ENCODE data around the gene BLMH.
"Not testable (repeated sequence)": the region's sequence is repeated elsewhere in the genome, so short reads cannot be mapped to it uniquely, and the experiment has no call there.

The BLMH gene

DNA sequence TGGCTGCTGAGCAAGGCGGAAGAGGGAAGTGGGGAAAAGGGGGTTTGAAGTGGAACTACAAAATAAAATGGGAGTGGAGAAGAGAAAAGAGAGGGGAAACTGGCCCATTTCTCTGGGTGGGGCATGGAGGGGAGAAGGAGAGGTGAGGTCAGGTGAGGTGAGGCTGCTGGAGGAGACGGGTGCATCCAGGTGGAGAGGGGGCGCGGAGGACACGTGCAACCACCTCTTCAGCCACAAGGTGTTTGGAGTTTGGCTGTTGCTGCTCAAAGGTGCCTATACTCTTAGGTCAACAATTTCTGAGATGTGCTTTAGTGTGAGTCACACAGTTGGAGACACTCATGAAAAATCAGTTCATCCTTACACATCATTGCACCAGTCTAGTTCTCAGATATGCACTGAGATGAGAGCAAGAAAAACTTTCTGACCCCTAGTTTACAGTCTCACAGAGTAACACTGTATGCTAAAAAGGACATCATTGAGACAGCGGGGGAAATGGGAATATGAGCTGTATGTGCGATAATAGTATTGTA is 61.1 kb downstream of the BLMH start:
- no peak for DNase-seq (ENCODE audit: low spot score)
- no peak for FAIRE-seq

DNA sequence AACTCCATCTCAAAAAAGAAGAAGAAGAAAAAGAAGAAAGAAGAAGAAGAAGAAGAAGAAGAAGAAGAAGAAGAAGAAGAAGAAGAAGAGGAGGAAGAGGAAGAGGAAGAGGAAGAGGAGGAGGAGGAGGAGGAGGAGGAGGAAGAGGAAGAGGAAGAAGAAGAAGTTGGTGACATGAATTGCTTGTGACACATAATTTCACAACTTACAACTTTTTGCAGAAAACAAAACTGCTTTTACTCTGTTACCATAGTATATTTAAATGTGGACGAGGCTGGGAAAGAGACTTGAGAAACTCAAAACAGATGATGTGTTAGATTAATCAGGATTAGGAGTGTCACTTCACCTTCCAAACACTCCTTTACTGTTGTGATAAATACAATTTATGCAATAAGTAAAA is 61.7 kb downstream of the BLMH start:
- not testable (repeated sequence) for DNase-seq (ENCODE audit: low spot score); FAIRE-seq

DNA sequence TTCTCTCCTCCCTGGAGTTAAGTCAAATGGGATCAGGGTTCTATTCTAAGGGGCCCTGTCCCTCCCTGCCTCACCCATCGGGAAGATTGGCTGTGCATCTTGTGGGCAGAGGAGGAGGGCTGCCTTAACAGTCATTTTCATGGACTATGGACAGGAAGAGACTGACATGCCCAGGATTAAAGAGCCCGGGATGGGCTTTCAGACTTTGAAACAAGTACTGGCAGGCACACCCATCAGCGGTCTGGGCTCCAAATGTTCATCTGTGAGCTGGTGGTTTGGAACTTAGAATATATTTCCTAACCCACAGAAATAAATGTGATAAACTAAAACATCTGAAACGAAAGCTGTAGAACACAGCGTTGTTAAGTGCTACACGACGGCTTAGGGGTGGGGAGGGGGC is 62.7 kb downstream of the BLMH start:
- FAIRE-seq (no peak), DNase-seq (ENCODE audit: low spot score) (no peak)

DNA sequence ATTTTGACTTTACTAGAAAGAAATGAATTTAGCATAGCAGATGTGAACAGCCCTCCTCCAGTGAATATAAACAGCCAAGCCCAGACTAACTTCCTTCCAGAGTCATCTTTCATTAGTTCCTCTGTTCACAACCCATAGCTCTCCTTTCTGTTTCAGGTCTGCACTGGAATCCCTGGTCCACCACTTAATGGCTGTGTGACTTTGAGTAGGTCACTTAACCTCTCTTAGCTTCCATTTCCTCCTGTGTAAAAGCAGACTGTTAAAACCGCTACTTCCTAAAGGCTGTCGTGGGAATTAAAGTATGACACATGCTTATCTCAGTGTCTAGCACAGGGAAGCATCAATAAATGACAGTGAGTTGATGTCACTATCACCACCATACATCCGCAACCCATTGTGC is 63.7 kb downstream of the BLMH start:
- no peak for FAIRE-seq
- DNase-seq (ENCODE audit: low spot score) = no peak

DNA sequence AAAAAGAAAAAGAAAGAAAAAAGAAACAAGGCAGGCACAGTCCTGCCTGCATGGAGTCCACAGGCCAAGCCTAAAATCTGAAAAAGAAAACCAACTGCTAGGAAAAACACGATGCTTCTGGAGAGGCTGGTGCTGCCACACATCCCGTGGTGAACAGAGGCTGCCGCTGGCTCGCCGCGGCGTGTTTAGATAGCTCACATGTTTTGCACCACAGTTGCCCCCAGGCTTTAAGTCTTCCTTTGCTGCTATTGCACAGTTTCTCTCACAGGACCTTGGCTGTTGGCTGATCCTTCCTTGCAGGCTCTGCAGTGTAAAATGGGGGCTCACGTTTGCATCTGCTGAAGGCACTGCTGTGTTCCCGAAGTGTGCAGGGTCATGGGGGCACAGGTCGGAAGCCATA is 64.9 kb downstream of the BLMH start:
- FAIRE-seq (no peak), DNase-seq (ENCODE audit: low spot score) (no peak)

DNA sequence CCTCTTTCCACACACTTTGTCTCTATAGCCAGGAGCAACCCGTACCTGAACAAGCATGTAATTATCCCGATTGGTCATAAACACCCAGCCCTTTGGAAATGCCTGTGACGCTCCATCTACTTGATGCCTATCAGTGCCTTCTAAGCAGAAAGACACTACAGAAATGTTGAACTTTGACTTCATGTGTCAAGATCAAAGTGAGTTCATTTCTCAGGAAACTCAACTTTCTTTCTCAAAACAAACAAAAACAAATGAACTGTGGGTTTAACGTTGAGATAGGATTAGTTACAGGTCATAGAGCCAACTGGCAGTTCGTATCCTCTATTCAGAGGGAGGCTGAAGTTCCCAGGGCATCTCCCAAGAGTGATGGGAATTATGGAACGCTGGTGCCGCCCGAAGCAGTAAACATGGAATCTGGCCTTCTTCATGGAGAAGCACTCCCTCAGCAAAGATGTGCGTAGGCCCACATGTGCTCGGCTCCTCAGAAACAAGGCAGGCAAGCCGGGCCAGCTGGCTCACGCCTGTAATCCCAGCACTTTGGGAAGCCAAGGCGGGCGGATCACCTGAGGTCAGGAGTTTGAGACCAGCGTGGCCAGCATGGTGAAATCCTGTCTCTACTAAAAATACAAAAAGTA is 65.7 kb downstream of the BLMH start:
- FAIRE-seq = no peak

DNA sequence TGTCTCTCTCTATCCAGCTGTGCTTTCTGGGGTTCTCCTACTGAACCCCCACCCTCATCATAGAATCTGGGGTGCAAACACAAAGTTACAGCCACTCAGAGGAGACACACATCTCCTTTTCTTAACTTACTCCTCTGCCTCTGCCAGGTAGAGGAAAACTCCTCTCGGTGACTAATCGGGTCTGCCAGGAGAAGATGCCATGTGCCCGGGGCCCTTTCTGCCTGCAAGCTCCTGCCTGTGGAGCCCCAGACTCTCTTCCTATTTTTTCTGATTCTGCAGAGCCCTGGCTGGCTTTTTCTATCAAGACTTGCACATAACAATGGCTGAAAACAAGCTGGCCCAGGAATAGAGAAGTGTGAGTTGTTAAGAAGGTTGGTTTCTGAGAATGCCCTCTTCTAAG is 66.6 kb downstream of the BLMH start:
- FAIRE-seq = no peak
- DNase-seq (ENCODE audit: low spot score) = no peak

More for the DNA sequence above, 65.7 kb downstream of the BLMH start:
- no peak for DNase-seq (ENCODE audit: low spot score)

DNA sequence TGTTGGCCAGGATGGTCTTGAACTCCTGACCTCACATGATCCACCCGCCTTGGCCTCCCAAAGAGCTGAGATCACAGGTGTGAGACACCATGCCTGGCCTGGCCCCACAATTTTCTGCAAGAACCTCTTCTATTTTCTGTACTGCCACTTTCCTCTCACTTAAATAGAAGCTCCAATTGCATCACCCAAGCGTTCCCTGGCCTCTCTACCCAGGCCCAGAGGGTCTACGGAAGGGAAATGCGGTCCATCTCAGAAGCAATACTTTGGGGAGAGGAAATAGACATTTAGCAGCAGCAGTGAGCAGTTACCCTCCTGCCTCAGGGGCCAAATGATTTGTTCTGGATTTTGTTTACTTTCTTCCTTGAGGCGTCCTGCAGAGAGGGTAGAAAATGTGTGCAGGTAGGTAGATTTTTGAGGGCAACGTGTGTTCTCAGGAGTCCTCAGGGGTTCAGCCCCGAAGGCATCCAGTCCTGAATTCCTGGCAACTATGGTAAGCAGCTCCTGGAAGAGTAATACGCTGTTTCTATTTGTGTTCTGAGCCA is 67.3 kb downstream of the BLMH start:
- FAIRE-seq (no peak), DNase-seq (ENCODE audit: low spot score) (no peak)

DNA sequence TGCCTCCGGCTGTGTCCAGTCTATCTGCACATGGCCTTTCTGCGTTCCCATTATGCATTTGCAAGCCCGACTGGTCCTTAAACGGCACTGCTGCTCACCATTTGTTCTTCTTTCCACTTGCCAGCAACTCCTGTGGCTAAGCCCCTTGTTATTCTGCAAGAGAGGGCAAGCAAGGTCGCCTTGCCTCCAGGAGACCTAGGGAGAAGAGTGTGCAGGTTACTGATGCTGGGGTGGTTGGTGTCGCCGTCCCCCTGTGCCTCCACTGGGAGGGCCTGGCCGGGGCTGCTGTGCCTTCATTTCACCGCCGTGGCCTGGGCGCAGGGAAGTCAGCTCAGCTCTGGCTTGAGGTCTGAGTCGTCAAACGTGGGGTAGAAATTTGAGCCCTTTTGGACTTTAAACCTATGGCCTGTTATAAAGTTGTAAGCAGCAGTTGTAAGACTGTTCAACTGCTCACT is 69.0 kb downstream of the BLMH start:
- FAIRE-seq = no peak

DNA sequence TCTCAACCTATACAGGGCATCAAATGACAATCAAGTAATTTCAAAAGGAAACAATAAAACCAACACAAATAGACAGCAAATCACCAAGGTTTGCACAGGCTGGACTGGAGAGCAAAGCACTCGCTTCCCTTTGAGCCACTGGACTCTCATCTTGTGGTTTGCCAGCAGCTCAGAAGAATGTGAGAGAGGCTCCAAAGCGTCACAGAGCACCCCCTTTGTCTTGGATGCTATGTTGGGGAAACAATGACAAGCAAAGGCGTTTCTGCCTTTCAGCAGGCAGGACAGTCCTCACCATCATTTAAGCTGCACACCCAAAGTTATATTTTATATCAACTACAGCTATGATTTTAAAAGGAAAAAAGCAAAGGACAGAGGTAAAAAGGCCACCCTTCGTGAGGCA is 69.5 kb downstream of the BLMH start:
- no peak for DNase-seq (ENCODE audit: low spot score)
- no peak for FAIRE-seq

More for the DNA sequence above, 69.0 kb downstream of the BLMH start:
- no peak for DNase-seq (ENCODE audit: low spot score)

DNA sequence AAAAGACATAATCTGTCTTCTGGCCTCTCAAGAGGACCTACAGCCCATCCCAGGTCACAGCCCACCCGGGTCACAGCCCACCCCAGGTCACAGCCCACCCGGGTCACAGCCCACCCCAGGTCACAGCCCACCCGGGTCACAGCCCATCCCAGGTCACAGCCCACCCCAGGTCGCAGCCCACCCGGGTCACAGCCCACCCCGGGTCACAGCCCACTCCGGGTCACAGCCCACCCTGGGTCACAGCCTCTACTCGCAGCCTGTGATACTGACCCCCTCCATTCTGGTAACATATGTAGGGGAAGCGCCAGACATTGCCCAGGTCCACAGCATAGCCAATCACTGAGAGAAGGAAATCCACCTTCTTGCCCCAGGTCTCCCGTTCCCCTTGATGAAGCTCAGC is 70.4 kb downstream of the BLMH start:
- DNase-seq (ENCODE audit: low spot score) (no peak), FAIRE-seq (no peak)

DNA sequence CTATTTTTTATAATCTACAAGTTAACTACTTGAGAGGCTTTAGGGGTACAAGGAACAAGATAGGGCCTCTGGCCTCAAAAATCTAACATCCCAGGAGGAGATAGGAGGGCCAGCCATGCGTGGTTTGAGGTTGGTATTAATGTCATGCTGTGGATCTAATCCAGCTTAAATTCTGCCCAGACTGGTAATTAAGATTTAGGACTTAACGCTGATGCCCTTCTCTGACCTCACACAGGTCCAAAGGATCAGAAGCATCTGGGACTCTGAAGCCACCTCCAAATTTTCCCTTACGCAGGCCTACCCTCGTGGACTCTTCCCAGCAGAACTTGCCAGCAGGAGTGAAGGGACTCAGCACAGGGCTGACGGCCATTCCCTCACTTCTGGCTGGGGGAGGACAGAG is 71.3 kb downstream of the BLMH start:
- DNase-seq (ENCODE audit: low spot score) = no peak
- FAIRE-seq = no peak

DNA sequence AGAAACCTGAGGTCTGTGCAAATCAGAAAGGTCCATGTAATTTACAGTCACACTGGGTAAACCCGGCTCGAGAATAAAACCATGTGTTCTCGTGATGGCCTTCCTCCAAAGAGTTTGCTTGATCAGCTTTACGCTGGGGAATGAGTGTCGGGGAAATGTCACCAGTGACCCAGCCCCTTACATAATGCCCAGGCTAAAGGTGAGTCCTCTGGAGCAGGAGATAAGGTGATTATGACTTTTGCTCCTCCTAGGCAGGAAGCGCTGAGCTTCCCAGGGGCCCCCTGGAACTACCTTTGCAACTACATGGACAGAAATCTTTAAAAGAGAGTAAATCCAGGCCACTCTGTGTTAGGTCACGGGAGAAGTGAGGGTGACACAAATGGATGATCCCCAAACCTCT is 71.9 kb downstream of the BLMH start:
- DNase-seq (ENCODE audit: low spot score) = no peak
- FAIRE-seq = no peak

DNA sequence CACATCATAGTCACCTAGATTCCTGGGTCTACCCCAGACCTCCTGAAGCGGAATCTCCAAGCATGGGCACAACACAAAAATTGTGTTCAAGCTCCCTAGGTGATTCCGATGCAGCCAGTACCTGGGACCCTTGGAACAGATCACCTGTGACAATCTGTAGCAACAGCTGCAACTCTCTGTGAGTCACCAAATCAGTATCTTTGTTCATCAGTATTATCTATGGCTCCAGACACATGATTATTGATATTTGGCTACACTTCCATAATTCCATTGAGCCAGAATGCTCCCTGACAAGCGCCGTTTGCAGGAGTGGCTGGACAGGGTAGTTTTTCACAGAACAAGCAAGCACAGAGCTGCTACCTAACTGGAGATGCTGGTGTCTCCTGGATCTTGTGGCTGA is 72.4 kb downstream of the BLMH start:
- DNase-seq (ENCODE audit: low spot score) (no peak), FAIRE-seq (no peak)

DNA sequence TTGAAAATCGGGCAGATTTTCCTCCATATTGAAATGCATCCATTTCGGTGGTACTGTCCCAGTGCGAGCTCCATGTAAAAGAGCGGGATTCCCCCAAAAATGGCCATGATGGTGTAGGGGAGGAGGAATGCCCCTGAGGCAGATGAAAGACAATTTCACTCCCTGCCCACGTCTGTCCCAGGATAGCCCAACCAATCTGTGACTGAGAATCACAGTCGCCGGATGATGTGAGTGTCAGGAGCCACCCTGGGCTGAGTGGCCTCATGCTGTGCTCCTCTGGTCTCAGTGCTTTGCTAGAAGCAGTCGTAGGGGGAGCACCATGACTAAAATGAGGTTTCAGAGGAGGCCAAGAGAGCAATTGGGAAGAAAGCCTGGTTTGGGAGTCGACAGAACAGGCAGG is 72.9 kb downstream of the BLMH start:
- DNase-seq (ENCODE audit: low spot score) (no peak), FAIRE-seq (no peak)

DNA sequence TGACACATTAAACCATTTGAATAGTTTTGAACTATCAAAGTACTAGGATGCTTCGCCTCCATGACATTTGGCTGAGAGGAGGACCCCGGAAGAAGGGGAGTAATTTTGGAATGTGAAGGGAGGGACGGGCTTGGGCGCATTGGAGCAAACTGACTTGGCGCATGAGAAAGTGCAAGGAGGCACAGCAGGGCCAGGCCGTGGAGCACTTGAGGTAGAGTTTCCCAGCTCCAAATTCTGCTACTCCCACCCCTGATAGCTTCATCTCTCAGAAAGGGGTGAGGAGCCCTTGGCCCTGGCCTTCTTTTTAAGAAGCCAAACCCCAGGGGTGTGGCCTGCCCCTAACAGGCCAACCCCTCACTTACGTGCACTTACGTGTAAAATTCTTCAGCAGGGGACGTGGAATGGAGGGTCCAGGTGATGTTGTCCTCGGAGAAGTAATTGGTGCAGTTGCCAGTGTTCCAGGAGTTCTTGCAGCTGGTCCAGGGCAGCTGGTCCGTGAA is 73.9 kb downstream of the BLMH start:
- FAIRE-seq (no peak), DNase-seq (ENCODE audit: low spot score) (no peak)

DNA sequence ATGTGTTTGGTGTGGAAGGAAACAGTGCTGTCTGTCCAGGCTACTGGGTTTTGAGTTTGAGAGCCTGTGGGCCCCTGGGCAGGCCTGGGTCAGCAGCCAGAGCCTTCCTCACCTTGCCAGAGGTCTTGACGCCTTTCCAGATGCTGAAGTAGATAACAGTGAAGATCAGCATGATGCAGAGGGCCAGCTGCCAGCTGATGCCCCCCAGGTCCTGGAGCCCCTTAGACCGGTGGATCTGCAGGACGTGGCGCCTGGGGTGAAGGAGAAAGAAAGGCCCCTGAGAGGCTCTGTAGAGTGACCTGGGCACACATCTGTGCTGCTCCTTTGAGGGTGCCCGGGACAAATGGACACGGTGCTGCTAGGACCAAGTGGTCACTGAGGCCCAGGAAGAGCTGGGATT is 74.7 kb downstream of the BLMH start:
- DNase-seq (ENCODE audit: low spot score) (no peak), FAIRE-seq (no peak)

DNA sequence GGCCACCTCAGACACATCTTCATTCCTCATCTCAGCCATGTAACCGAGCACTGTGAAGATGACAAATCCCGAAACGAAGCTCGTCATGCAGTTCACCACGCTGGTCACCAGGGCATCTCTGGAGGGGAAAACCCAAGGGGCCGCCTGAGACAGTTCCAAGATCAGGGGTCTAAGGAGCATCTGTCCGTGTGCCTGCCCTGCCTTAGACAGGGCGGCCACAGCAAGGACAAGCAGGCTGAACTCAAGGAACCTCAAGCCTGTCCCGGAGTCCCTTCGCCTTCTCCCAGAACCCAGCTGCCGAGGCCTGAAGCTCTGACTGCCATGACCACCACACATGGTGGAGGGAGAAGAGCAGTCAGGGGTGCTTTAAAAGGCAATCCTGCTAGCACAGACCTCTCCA is 79.0 kb downstream of the BLMH start:
- no peak for DNase-seq (ENCODE audit: low spot score)
- FAIRE-seq = no peak

DNA sequence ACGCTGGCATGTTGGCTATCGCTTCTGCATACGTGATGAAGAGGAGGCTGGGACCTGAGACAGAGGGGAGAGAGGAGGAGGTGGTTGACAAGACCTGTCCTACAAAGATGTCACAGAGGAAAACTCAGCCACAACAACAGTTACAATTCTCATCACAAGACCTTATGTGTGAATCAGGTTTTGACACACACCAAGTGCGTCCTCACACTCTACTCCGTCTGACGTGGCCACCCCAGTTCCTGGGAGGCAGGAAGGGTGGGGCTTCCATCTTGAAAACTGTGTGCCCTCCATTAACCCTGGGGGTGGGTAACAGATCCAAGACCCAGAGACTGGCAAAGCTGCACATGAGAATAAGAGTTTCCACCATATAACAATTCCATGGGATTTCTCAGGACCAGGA is 80.4 kb downstream of the BLMH start:
- DNase-seq (ENCODE audit: low spot score) (no peak), FAIRE-seq (no peak)

DNA sequence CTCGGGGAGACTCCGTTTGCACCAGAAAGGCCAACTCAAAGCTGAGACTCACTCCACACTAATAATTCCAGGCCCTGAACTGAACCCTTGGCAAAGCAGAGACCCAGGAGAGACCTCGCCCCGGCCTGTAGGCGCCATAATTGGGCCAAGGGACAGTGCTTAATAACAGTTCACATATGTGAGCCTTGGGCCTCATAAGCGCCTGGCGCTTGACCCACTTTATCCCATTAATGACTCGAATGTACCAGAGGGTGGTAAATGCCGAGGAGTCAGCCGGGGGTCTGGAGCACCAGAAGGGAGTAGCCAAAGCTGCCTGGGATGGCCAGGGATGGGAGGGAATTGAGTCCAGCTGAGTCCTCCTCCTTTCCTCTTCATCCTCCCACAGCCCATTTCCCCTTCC is 80.8 kb downstream of the BLMH start:
- no peak for DNase-seq (ENCODE audit: low spot score)
- FAIRE-seq = no peak

DNA sequence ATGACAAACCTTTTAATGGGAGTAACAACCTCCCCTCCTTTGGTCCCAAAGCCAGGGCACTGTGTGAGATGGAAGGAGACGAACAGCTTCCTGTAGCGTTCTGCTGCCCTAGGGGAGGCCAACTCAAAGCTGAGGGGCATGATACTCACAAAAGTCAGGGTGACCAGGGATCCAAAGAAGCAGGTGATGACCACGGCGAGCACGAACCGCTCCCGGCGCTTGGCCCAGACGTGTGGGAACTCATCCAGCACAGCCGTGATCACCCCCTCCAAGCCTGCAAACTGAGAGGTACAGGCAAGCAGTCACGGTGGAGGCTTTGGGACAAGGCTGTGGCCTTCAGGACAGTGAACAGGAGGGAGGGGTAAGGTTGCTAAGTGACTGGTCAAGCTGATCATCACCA is 81.4 kb downstream of the BLMH start:
- FAIRE-seq (no peak), DNase-seq (ENCODE audit: low spot score) (no peak)

DNA sequence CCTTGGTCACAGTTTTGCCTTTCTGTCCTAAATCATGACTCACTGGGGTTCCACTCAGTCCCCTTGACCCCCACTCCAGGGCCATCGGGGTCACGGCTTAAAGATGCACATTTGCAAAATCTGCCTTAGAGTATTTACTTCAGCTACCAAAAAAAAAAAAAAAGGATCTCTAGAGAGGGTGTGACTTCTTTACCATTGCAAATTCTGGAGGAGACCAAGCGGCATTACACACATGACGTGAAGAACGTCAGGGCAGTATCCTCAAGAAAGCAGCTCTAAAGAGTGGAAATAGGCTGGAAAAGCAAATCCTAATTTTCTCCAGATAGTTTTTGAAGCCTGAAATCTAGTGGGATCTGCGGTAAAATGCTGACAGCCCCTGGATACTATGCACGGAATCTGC is 81.8 kb downstream of the BLMH start:
- FAIRE-seq = no peak
- DNase-seq (ENCODE audit: low spot score) = no peak

DNA sequence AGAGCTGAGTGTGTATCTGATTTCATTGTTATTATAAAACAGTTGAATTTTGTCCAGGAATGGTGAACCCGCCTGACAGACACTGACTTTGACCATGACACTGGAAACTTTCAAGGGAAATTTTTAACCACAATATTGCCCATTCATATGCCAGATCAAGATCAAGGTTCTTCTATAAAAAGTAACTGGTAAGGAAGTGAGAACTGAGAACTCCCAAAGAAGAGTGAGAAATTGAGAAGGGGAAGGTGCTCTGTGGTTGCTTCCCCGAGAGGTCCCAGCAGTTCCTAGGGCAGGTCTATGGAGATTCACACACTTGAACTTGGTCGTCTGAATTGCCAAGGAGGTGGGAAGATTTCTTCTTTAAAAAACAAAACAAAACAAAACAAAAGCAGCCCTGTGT is 83.5 kb downstream of the BLMH start:
- DNase-seq (ENCODE audit: low spot score) = no peak
- no peak for FAIRE-seq
